HepG2 (cell line): ENCODE results near the gene USP2. TPM values are rescaled to one million over a fixed set of nuclear protein-coding genes. Genes with fewer than 3 reads are reported as not detected.

Source experiments
- ATAC-seq: fragments of 200-7000 bp; cut with Tn5 transposase; 3 replicates; pipeline ENCODE4 v1.9.1; 2020; ENCODE audit warnings: mild to moderate bottlenecking, moderate library complexity
- BruUV-seq: library from RNA; stranded (reverse); fragments of 400-500 nt; replicated peaks from 2 replicates; lab custom pipeline; 2021; lab: Mats Ljungman, UMichigan
- CTCF ChIA-PET: fragments of 300-600 bp; formaldehyde crosslinking; extraction: SDS; loops from one replicate; lab custom pipeline; 2021; ENCODE audit warnings: low total read pairs, inconsistent platforms, low intra/inter-chr PET ratio; lab: Yijun Ruan, JAX
- POLR2A ChIA-PET: fragments of 350-600 bp; sonication (Branson Sonifier 250); formaldehyde crosslinking; loops from one replicate; lab custom pipeline; 2020; ENCODE audit warnings: antibody characterized with exemption, inconsistent platforms; lab: Yijun Ruan, JAX
- DNase-seq: peaks from one replicate; pipeline ENCODE4 v3.0.0-alpha.2; 2015; ENCODE audit warnings: low spot score
- FAIRE-seq: peaks from 3 replicates; lab custom pipeline; 2011; peaks lifted over from hg19 to GRCh38; lab: Jason Lieb, UNC
- H2AFZ ChIP-seq: one replicate; pipeline ENCODE4 v1.6.1; 2011; ENCODE audit warnings: low read length, inconsistent platforms
- H3K27ac ChIP-seq: fragments of 300-600 bp; 3 replicates; pipeline ENCODE4 v1.8.0; 2011; ENCODE audit warnings: mixed run types, mild to moderate bottlenecking, mixed read lengths, low read length, inconsistent platforms; ENCODE audit not compliant: insufficient read depth; ENCODE audit errors: extremely low read length
- H3K27me3 ChIP-seq, 2 experiments: fragments of 200-600 bp in 1 of 2; 2 replicates in 1 of 2; 3 replicates in 1 of 2; pipeline versions ENCODE4 v1.6.0 to v1.8.0; 2011; ENCODE audit warnings: low read length in 2 of 2, mild to moderate bottlenecking in 2 of 2, moderate library complexity in 2 of 2, inconsistent platforms in 1 of 2; ENCODE audit not compliant: insufficient read depth in 2 of 2, control insufficient read depth in 1 of 2
- H3K36me3 ChIP-seq, 2 experiments: fragments of 200-600 bp in 1 of 2; replicated peaks in 1 of 2; 2 replicates in 1 of 2; 3 replicates in 1 of 2; pipeline versions ENCODE4 v1.5.1 to v1.8.0; 2011; ENCODE audit warnings: low read length in 2 of 2, inconsistent platforms in 1 of 2; ENCODE audit not compliant: insufficient read depth in 2 of 2, control insufficient read depth in 1 of 2
- H3K4me1 ChIP-seq: 2 replicates; pipeline ENCODE4 v1.5.1; 2012; ENCODE audit warnings: low read length, inconsistent platforms; ENCODE audit not compliant: insufficient read depth
- H3K4me2 ChIP-seq: 2 replicates; pipeline ENCODE4 v1.6.0; 2011; ENCODE audit warnings: low read depth, low read length, inconsistent platforms
- H3K4me3 ChIP-seq, 3 experiments: fragments of 200-600 bp in 1 of 3; sonication (generic), shearing (Covaris generic) in 1 of 3; replicated peaks in 1 of 3; 2 replicates each; pipeline ENCODE4 v1.5.1; 2011 to 2016; ENCODE audit warnings: low read length in 3 of 3, inconsistent platforms in 2 of 3, low read depth in 2 of 3, mild to moderate bottlenecking in 2 of 3, control low read depth in 1 of 3, mixed read lengths in 1 of 3; ENCODE audit not compliant: insufficient read depth in 1 of 3
- H3K79me2 ChIP-seq: one replicate; pipeline ENCODE4 v1.6.1; 2011; ENCODE audit warnings: low read length, inconsistent platforms; ENCODE audit not compliant: insufficient read depth
- H3K9ac ChIP-seq: 2 replicates; pipeline ENCODE4 v1.6.0; 2011; ENCODE audit warnings: mild to moderate bottlenecking, low read depth, low read length, inconsistent platforms; ENCODE audit not compliant: insufficient read depth
- H3K9me3 ChIP-seq: 2 replicates; pipeline ENCODE4 v1.5.1; 2012; ENCODE audit warnings: mild to moderate bottlenecking, low read length
- H4K20me1 ChIP-seq: 2 replicates; pipeline ENCODE4 v1.6.0; 2011; ENCODE audit warnings: inconsistent platforms, mild to moderate bottlenecking, low read length, moderate library complexity; ENCODE audit not compliant: insufficient read depth
- DR1 ChIP-seq: sonication (generic); formaldehyde crosslinking; IDR thresholded peaks from 2 replicates; pipeline ENCODE4 v1.8.0; 2021; ENCODE audit warnings: mild to moderate bottlenecking, missing genetic modification reagents, inconsistent platforms
- KLF16 ChIP-seq, 2 experiments: sonication (generic) in 1 of 2; formaldehyde crosslinking in 1 of 2; IDR thresholded peaks; 2 replicates each; pipeline versions ENCODE4 v1.6.1 to v1.8.0; 2016 to 2023; ENCODE audit warnings: missing genetic modification reagents in 2 of 2, missing compliant biosample characterization in 1 of 2
- MAFF ChIP-seq: IDR thresholded peaks from 2 replicates; pipeline ENCODE4 v1.6.1; 2011; ENCODE audit warnings: low read depth, low read length, improper control_type of control experiment
- PHF20 ChIP-seq: sonication (generic); formaldehyde crosslinking; IDR thresholded peaks from 2 replicates; pipeline ENCODE4 v1.5.0; 2020; ENCODE audit warnings: mild to moderate bottlenecking, missing genetic modification reagents
- POLR2G ChIP-seq: fragments of 200-400 bp; formaldehyde crosslinking; IDR thresholded peaks from 2 replicates; pipeline ENCODE4 v1.6.1; 2018; ENCODE audit warnings: mild to moderate bottlenecking, low read depth, low read length, moderate library complexity
- SRSF4 ChIP-seq: fragments of 200-400 bp; formaldehyde crosslinking; IDR thresholded peaks from one replicate; pipeline ENCODE4 v1.6.1; 2018; ENCODE audit warnings: mild to moderate bottlenecking, low read depth, low read length, moderate library complexity; ENCODE audit not compliant: poor library complexity, severe bottlenecking
- TRIM24 ChIP-seq: sonication (generic); formaldehyde crosslinking; IDR thresholded peaks from 2 replicates; pipeline ENCODE4 v1.8.0; 2022; ENCODE audit warnings: mild to moderate bottlenecking, missing genetic modification reagents
- ZNF496 ChIP-seq: sonication (generic); formaldehyde crosslinking; IDR thresholded peaks from 2 replicates; pipeline ENCODE4 v1.8.1; 2023; ENCODE audit warnings: mild to moderate bottlenecking, moderate library complexity, missing genetic modification reagents; ENCODE audit not compliant: insufficient replicate concordance
- ZNF607 ChIP-seq: sonication (generic); formaldehyde crosslinking; IDR thresholded peaks from 2 replicates; pipeline ENCODE4 v1.5.1; 2020; ENCODE audit warnings: missing genetic modification reagents, mild to moderate bottlenecking, borderline replicate concordance
- ZNF883 ChIP-seq: sonication (generic); formaldehyde crosslinking; IDR thresholded peaks from 2 replicates; pipeline ENCODE4 v1.5.1; 2020; ENCODE audit warnings: mild to moderate bottlenecking, missing genetic modification reagents; ENCODE audit errors: not compliant biosample characterization
- WGBS: methylation state at CpG from one replicate; pipeline ENCODE4 v1.1.6; 2017; ENCODE audit warnings: low lambda C conversion rate; 5-methylcytosine and 5-hydroxymethylcytosine counted together
- in situ Hi-C: cut with HindIII; loops from 2 replicates; pipeline ENCODE4 v1.10.0; 2017; ENCODE audit warnings: low pct_unique_long_range_greater_than_20kb; ENCODE audit not compliant: extremely low pct_ligation_motif_present
- intact Hi-C: fragments of 100-400 bp; cut with micrococcal nuclease; formaldehyde crosslinking; loops from one replicate; pipeline ENCODE4 v1.10.0; 2022; ENCODE audit not compliant: unreplicated experiment
- polyA plus RNA-seq, 8 experiments: library from polyadenylated mRNA; depleted of rRNA in 3 of 8; stranded (reverse) in 7 of 8; unstranded in 1 of 8; fragments of >200 nt; fragmentation: Illumina TruSeq in 4 of 8; extraction: Trizol in 4 of 8; gene quantifications; 2 replicates each; pipeline versions ENCODE4 v1.2.1 to v1.2.3, GENCODE V29; 2011 to 2016; ENCODE audit warnings: low read depth in 4 of 8, missing spikeins in 1 of 8, mixed read lengths in 1 of 8; ENCODE audit not compliant: insufficient read depth in 1 of 8
- total RNA-seq, 5 experiments: library from RNA; depleted of rRNA; stranded (reverse); fragments of >200 nt; fragmentation: Illumina TruSeq; extraction: Trizol; gene quantifications; 2 replicates each; pipeline ENCODE4 v1.2.3, GENCODE V29; 2016; ENCODE audit warnings: low read depth in 1 of 5
- TF ChIP-seq, protein P1 (sequence below): sonication (generic); formaldehyde crosslinking; IDR thresholded peaks from 2 replicates; pipeline ENCODE4 v1.9.0; 2022; ENCODE audit warnings: missing genetic modification reagents, mild to moderate bottlenecking, borderline replicate concordance

USP2 gene
- total and polyA plus RNA-seq, 2 of the 13 experiments (the other 11 are each of a cell fraction or from before 2014, with no cell fraction given): 2.5 to 6.0 TPM

DNA sequence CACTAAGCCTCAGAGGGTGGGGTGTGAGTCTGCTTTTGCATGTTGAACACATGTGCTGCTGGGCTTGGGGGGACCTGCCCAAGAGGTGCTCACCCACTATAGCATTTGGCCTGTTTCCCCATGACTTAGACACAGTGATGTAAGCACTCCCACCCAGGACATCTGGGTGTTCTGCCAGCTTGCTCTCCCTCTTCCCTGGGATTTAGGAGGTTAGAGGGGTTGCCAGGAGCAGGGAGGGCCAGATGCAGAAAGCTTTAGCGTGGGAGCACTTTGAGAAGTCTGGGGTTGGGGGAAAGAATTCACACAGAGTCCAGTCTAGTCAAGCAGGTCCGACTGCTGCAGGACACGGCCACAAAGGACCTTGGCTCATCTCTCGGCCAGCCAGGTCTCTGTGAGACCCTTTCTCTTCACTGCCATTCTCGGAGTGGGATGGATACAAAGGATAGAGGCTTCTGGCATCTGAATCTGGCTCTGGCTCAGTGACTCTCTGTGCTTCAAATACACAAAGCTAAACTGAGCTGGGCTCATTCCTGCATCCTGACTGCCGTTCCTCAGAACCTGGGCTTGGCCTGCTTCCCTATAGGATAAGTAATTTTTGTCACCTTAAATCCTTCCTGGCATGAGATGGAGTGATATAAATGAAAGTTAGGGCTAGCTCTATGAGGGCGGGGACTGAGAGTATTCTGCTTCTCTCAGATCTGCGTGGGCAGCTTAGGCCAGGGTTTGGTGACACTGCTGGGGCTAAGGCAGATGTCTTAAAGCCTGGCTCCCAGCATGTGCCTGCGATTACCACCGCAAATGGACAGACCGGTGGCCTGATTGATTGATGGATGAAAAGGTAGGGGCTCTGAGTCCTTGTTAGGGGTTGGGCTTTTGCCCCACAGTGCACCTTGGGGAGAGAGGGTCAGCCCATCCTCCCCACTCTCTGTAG lies 14.5 kb downstream of the USP2 start:
- Histone ChIP-seq H3K4me2 (no peak overlapping the region; the same call in 1 of the 2 replicates), H3K4me3 (no peak overlapping the region), H3K4me1 (peaks cover 90% of the 10 kb centered on the region), H3K79me2 (peaks cover 21% of the 10 kb centered on the region), H3K9me3 (no peaks in the 10 kb centered on the region), H3K36me3 (no peaks in the 10 kb centered on the region), H3K9ac (no peak overlapping the region), H3K27me3 (no peaks in the 10 kb centered on the region), H3K27ac (peak overlapping the region; percentile 93), H2AFZ (no peak overlapping the region), H4K20me1 (no peaks in the 10 kb centered on the region; the same call in 1 of the 2 replicates)
- no TSS peak for BruUV-seq
- TF ChIP-seq PHF20 (0 out of 2 replicates have a peak, but pooled peaks have one; percentile 6), SRSF4 (no peak)
- ChIA-PET POLR2A (interaction anchor here (1.1 to 4.5 kb wide), 8 partner anchors 9 to 48 kb away, joined by 4 to 31 read pairs (median 16); partner anchors contain the start of genes C1QTNF5 and USP2), CTCF (no interaction called here)
- WGBS: 95% methylated on average over 5 of the region's 11 CpGs
- intact Hi-C loops (no loop called here), in situ Hi-C loops (no loop called here)
- DNase-seq (no peak), ATAC-seq (no peak), FAIRE-seq (no peak)

DNA sequence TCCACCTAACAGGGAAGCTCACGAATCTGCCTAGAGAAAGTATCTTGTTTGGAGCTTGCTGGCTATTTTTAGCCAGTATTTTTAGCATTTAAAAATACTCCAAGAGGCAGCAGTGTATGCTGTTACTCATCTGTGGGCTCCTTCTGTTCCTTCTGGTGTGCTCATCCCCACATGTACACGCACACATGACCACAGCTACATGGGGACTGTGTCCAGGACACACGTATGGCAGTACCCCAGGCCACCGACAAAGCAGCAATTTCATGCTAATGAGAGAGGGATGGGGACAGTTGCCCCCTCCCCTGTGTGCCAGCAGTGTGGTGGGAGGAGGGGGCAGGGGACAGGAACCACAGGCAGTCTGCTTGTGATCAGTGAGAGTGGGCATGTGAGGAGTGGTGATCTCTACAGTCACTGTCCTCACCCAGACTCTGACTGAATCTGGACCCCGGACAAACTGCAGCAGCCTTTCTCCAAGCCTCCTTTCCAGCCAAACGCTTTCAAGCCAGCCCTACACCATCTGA lies 16.4 kb downstream of the USP2 start:
- H4K20me1 ChIP-seq: no peaks in the 10 kb centered on the region; the same call in 1 of the 2 replicates
- H3K27ac ChIP-seq: peak overlapping the region; percentile 1
- in situ Hi-C loops (no loop called here), intact Hi-C loops (no loop called here)
- H3K36me3 ChIP-seq: no peaks in the 10 kb centered on the region
- H3K4me2 ChIP-seq: no peak overlapping the region
- H3K9ac ChIP-seq: no peak overlapping the region
- FAIRE-seq (no peak), DNase-seq (no peak), ATAC-seq (no peak)
- WGBS: 91% methylated on average over 5 of the region's 6 CpGs
- peaks cover 87% of the 10 kb centered on the region for H3K4me1 ChIP-seq
- CTCF ChIA-PET: no interaction called here
- no TSS peak for BruUV-seq
- no peaks in the 10 kb centered on the region for H3K27me3 ChIP-seq
- peaks cover 20% of the 10 kb centered on the region for H3K79me2 ChIP-seq
- TF ChIP-seq ZNF496 (CRISPR knock-in tag): no peak
- no peak for TF ChIP-seq KLF16 (CRISPR knock-in tag; IDR thresholded peaks at IDR 0.05)
- TF ChIP-seq MAFF: no peak
- no peak for TF ChIP-seq ZNF607
- no peak for TF ChIP-seq ZNF883
- TF ChIP-seq POLR2G: no peak
- TF ChIP-seq, protein P1, sequence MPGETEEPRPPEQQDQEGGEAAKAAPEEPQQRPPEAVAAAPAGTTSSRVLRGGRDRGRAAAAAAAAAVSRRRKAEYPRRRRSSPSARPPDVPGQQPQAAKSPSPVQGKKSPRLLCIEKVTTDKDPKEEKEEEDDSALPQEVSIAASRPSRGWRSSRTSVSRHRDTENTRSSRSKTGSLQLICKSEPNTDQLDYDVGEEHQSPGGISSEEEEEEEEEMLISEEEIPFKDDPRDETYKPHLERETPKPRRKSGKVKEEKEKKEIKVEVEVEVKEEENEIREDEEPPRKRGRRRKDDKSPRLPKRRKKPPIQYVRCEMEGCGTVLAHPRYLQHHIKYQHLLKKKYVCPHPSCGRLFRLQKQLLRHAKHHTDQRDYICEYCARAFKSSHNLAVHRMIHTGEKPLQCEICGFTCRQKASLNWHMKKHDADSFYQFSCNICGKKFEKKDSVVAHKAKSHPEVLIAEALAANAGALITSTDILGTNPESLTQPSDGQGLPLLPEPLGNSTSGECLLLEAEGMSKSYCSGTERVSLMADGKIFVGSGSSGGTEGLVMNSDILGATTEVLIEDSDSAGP (CRISPR knock-in tag): no peak
- no peak for TF ChIP-seq DR1 (CRISPR knock-in tag)
- TF ChIP-seq TRIM24 (CRISPR knock-in tag): no peak
- H2AFZ ChIP-seq: no peak overlapping the region
- POLR2A ChIA-PET: no interaction called here
- no peak overlapping the region for H3K4me3 ChIP-seq
- H3K9me3 ChIP-seq: no peaks in the 10 kb centered on the region
